Measurements from ENCODE around the gene ZSCAN5A. TPM values are rescaled to one million over a fixed set of nuclear protein-coding genes. Genes with fewer than 3 reads are reported as not detected.
A peak's percentile ranks its signal among the peaks of the same experiment; 100 is the strongest.
"Not testable (repeated sequence)": the region's sequence is repeated elsewhere in the genome, so short reads cannot be mapped to it uniquely, and the experiment has no call there.

The ZSCAN5A gene
- total and polyA plus RNA-seq, 9 of the 15 experiments (the other 6 are each of a cell fraction or from before 2014, with no cell fraction given) = 5.8 to 15.3 (median 11.8) TPM

GRCh38 chr19:56308792-56309191 is 5.8 kb downstream of the ZSCAN5A start (continued):
- TF ChIP-seq, protein P1, sequence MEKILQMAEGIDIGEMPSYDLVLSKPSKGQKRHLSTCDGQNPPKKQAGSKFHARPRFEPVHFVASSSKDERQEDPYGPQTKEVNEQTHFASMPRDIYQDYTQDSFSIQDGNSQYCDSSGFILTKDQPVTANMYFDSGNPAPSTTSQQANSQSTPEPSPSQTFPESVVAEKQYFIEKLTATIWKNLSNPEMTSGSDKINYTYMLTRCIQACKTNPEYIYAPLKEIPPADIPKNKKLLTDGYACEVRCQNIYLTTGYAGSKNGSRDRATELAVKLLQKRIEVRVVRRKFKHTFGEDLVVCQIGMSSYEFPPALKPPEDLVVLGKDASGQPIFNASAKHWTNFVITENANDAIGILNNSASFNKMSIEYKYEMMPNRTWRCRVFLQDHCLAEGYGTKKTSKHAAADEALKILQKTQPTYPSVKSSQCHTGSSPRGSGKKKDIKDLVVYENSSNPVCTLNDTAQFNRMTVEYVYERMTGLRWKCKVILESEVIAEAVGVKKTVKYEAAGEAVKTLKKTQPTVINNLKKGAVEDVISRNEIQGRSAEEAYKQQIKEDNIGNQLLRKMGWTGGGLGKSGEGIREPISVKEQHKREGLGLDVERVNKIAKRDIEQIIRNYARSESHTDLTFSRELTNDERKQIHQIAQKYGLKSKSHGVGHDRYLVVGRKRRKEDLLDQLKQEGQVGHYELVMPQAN (IDR thresholded peaks at IDR 0.05; ENCODE audit: borderline replicate concordance) = no peak
- no peak for TF ChIP-seq PCBP1 (IDR thresholded peaks at IDR 0.05; ENCODE audit: low read depth, low read length, poor library complexity, severe bottlenecking)
- TF ChIP-seq MIER1 (IDR thresholded peaks at IDR 0.05; ENCODE audit: low read depth) = no peak
- TF ChIP-seq EWSR1 (IDR thresholded peaks at IDR 0.05; ENCODE audit: borderline replicate concordance, low read depth, partially characterized antibody) = no peak
- no peak for TF ChIP-seq ZNF184 (CRISPR knock-in tag; IDR thresholded peaks at IDR 0.05)

DNA sequence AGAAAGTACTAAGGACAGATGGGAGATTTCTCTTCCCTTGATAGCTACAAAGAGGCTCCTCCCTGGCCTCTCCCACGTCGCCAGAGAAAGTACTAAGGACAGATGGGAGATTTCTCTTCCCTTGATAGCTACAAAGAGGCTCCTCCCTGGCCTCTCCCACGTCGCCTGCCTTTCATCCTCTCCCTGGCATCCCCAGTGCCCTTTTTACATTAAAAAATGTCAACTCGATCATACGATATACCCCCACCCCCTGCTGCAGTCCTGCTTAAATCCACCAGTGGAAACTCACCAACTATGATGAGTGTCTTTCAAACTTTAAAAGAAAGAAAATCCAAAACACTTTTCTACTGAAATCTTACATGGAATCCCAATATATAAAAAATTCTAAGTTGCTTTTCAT is 7.6 kb downstream of the ZSCAN5A start:
- DNase-seq (ENCODE audit: extremely low read depth in 1 of 4, low spot score in 3 of 4); intact Hi-C loops (cut with micrococcal nuclease); H2AFZ ChIP-seq (ENCODE audit: low read depth, low read length); FAIRE-seq; H4K20me1 ChIP-seq (replicated peaks; ENCODE audit: control insufficient read depth, insufficient read depth, low read length); H3K9me3 ChIP-seq (replicated peaks; ENCODE audit: control insufficient read depth, insufficient read depth, low read depth, low read length); H3K27me3 ChIP-seq (ENCODE audit: control insufficient read depth in 2 of 2, insufficient read depth in 2 of 2, low read length in 2 of 2); H3K9me1 ChIP-seq (ENCODE audit: control insufficient read depth, insufficient read depth, low read length); ATAC-seq; H3K4me3 ChIP-seq; H3K79me2 ChIP-seq (ENCODE audit: control insufficient read depth, insufficient read depth, low read length); POLR2A ChIA-PET; H3K9ac ChIP-seq (ENCODE audit: insufficient read depth in 1 of 2, low read depth in 2 of 2, low read length in 2 of 2); H3K27ac ChIP-seq (ENCODE audit: extremely low read depth, low read depth, low read length); BruUV-seq (replicated peaks): not testable (repeated sequence)
- peaks cover 9 to 17% of the 10 kb centered on the region in 2 experiments for H3K4me1 ChIP-seq (replicated peaks in 1 of 2; ENCODE audit: control insufficient read depth in 2 of 2, insufficient read depth in 2 of 2, low read length in 2 of 2)
- H3K36me3 ChIP-seq (ENCODE audit: control insufficient read depth, insufficient read depth, low read length) = peaks cover 46% of the 10 kb centered on the region
- 0 out of 2 replicates have a peak overlapping the region, but pooled peaks have one; percentile 3 for H3K4me2 ChIP-seq (ENCODE audit: insufficient read depth, low read length)
- in situ Hi-C loops (cut with MboI) = loop anchor here (25.0 kb wide), 1 partner anchor 670 kb away; the partner anchor contains the start of genes CCDC106, ZNF580 and ZNF581
- CTCF ChIA-PET (ENCODE audit: low intra/inter-chr PET ratio) = interaction anchor here (0.7 kb wide), 1 partner anchor 53 kb away, joined by 3 read pairs; no protein-coding TSS in a partner anchor
- 5% methylated on average over 5 of the region's 6 CpGs for WGBS (ENCODE audit: insufficient coverage, low coverage, missing lambda C conversion rate)

Measured in K562 (cell line).